Spleen (tissue), 7 donors: ENCODE measurements around the gene STXBP4.

ENCODE experiments used
- POLR2A ChIP-seq, 3 donors: fragments of 450-650 bp; IDR thresholded peaks; one replicate each; pipeline ENCODE4 v1.5.1; 2017; ENCODE audit warnings: antibody characterized with exemption in 3 of 3, mild to moderate bottlenecking in 1 of 3
- POLR2AphosphoS5 ChIP-seq, 3 donors: sonication (generic); formaldehyde crosslinking; IDR thresholded peaks; one replicate each; pipeline ENCODE4 v1.5.1; 2017; ENCODE audit warnings: antibody characterized with exemption in 3 of 3
- TF ChIP-seq, protein P1 (sequence below), 11 experiments: fragments of 200-600 bp in 7 of 11; fragments of 450-650 bp in 4 of 11; sonication (generic) in 4 of 11; IDR thresholded peaks in 8 of 11; conservative IDR thresholded peaks in 3 of 11; 1 replicate in 7 of 11; 2 replicates in 4 of 11; pipeline versions ENCODE4 v1.4.0 to v1.8.0; 2016 to 2021; ENCODE audit warnings: antibody characterized with exemption in 11 of 11, inconsistent platforms in 4 of 11, mild to moderate bottlenecking in 1 of 11
- donor health status: DM: no; HTN: no; CAD: no; lungs with moderate emphysema.
- donor health status: DM: no; HTN: no; CAD: no.
- donor health status: DM: no; HTN: no; CAD: no.

GRCh38 chr17:55149485-55149884 is 180.9 kb downstream of the STXBP4 start:
- TF ChIP-seq, protein P1, sequence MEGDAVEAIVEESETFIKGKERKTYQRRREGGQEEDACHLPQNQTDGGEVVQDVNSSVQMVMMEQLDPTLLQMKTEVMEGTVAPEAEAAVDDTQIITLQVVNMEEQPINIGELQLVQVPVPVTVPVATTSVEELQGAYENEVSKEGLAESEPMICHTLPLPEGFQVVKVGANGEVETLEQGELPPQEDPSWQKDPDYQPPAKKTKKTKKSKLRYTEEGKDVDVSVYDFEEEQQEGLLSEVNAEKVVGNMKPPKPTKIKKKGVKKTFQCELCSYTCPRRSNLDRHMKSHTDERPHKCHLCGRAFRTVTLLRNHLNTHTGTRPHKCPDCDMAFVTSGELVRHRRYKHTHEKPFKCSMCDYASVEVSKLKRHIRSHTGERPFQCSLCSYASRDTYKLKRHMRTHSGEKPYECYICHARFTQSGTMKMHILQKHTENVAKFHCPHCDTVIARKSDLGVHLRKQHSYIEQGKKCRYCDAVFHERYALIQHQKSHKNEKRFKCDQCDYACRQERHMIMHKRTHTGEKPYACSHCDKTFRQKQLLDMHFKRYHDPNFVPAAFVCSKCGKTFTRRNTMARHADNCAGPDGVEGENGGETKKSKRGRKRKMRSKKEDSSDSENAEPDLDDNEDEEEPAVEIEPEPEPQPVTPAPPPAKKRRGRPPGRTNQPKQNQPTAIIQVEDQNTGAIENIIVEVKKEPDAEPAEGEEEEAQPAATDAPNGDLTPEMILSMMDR (IDR thresholded peaks at IDR 0.05 in 8 of 11, conservative IDR thresholded peaks at IDR 0.05 in 3 of 11) = no peak
- no peak for TF ChIP-seq POLR2A (IDR thresholded peaks at IDR 0.05)
- no peak for TF ChIP-seq POLR2AphosphoS5 (IDR thresholded peaks at IDR 0.05)
